NCI-H1930 (cell line): ENCODE data around the gene CRTC3.
A peak's percentile ranks its signal among the peaks of the same experiment; 100 is the strongest.
"Not testable (repeated sequence)": the region's sequence is repeated elsewhere in the genome, so short reads cannot be mapped to it uniquely, and the experiment has no call there.

ENCODE experiments used
- DNase-seq, 2 experiments: peaks; one replicate each; lab custom pipeline; 2025; lab: John Stamatoyannopoulos, UW

Gene CRTC3

DNA sequence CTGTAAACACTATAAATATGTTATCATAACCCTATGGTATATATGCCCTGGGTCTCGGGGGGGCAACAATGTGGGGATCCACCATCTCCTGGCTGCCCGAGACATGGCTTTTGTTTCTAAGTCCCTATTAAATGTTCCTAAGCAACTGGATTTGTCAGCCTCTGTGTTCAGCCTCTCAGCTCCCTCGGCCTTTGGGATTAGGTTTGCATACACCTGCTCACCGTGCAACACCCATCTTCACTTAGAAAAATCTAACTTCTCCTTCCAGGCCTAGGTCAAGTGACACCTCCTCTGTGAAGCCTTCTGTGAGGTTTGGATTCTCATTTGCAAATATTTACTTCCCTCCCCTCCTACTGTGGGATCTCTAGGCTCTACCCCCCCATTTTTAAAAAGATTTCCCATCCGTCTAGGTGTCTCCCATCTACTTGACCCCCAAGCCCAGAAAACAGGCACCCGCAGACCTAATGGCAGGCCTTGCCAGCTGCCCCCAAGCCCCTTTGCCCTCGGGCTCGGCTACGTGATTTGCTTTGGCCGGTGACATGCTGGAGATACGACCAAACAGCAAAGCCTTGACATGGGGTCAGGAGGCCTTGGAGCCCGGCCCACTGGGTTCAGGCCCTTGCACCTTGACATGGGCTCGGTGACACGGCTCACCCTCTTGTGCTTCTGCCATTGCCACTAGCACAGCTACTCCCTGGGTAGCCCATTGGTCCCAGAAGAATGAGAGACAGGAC lies 121.4 kb downstream of the CRTC3 start:
- DNase-seq, result no peak

GRCh38 chr15:90654233-90655136 lies 124.8 kb downstream of the CRTC3 start:
- DNase-seq, result no peak

DNA sequence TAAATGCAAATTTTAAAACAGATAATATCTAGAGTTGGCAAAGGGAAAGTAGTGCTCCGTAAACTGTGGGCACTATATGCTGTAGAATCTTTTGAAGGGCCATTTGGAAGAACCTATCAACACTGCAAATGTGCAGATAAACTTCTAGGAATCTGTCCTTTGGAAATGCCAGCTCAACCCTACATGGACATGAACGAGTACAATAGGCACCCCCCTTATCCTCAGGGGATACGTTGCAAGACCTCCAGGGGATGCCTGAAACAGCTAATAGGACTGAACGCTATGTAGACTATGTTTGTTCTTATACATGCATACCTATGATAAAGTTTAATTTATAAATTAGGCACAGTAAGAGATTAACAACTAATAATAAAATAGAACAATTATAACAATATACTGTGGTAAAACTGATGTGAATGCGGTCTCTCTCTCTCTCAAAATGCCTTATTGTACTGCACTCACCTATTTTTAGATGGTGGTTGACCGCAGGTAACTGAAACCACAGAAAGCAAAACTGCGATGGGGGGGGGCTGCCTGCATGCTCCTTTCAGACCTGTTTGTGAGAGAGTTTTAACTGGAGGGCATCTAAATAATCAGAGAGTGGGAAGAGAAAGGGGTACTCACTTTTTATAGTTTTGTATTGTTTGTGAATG lies 127.9 kb downstream of the CRTC3 start:
- DNase-seq, result not testable (repeated sequence)

GRCh38 chr15:90659481-90659880 lies 129.8 kb downstream of the CRTC3 start:
- no peak for DNase-seq

DNA sequence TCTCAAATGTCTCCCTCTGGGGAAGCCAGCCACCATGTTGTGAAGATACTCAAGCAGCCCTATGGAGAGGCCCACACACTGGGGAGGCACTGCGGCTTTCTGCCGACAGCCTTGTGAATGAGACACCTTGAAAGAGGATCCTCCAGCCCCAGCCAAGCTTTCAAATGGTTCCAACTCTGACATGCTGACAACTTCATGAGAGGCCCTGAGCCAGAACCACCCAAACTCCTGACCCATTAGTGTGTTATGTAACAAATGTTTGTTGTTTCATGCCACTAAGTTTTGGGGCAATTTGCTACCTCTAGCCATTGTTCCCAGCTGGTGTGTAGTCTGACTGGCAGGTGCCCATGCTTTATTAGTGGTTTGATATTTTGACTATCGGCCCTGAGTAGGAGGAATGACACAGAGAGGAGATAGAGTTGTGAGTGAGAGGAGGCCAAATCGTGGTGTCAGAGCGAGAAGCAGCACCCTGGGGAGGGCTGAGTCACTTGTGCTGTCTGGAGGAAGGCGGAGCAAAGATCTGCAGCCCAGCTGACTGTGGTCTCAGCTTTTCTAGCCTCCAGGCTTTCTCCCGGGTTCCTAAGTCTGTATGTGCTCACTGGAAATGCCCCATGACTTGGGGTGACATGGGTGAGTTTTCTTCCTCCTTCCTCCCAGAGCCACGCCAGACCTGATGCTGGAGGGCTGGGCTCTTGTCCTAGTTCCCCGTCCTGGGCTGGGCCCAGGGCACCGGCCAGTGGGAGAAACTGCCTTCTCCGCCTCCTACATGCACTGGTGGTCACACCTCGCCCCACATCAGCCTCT lies 130.7 kb downstream of the CRTC3 start:
- no peak for DNase-seq

GRCh38 chr15:90660999-90661330 lies 131.2 kb downstream of the CRTC3 start:
- not testable (repeated sequence) for DNase-seq

GRCh38 chr15:90664081-90664461 lies 134.3 kb downstream of the CRTC3 start:
- DNase-seq, result not testable (repeated sequence)

- DNase-seq, result peak in 1 of 2 experiments; percentile 2
Measured at GRCh38 chr15:90664650-90665287, 135.0 kb downstream of the CRTC3 start.

DNA sequence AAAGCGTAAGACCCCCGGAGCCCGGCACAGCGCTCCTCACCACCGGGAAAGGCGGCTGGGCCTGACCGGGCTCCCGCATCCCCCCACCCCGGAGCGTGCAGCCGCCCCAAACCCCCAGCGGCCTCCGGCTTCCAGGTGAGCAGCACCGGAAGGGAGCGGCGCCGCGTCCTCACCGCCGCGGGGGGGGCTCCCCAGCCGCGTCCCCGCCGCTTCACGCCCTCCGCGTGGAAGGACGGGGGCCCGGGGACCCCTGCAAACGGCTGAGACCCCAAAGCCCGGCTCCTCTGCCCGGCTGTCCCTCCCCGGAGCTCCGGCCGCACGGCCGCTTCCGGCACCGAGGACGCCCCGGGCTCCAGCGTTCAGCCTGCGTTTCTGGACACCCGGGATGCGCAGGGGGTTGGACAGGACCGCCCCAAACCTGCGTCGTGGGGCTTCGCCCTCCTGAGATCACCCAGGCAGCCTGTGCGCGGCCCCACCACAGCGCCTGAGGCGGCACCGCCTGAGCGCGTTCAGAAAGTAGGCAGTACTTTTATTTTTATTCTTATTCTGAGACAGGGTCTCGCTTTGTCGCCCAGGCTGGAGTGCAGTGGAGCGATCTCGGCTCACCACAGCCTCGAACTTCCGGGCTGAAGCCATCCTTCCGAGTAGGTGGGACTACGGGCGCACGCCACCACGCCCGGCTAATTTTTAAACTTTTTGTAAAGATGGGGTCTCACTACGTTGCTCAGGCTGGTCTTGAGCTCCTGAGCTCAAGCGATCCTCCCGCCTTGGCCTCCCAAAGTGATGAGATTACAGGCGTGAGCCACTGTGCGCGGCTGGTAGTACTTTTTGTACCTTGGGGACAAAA lies 135.8 kb downstream of the CRTC3 start:
- peak in 1 of 2 experiments; percentile 16 for DNase-seq

GRCh38 chr15:90666135-90666909 lies 136.6 kb downstream of the CRTC3 start:
- no peak for DNase-seq

- DNase-seq, result no peak
Measured at GRCh38 chr15:90667073-90667754, 137.5 kb downstream of the CRTC3 start.

- DNase-seq, result not testable (repeated sequence)
Measured at GRCh38 chr15:90667755-90668345, 138.1 kb downstream of the CRTC3 start.

GRCh38 chr15:90670631-90671030 lies 140.9 kb downstream of the CRTC3 start:
- not testable (repeated sequence) for DNase-seq

GRCh38 chr15:90671216-90671615 lies 141.5 kb downstream of the CRTC3 start:
- no peak for DNase-seq

- DNase-seq, result not testable (repeated sequence)
Measured at GRCh38 chr15:90673357-90673756, 143.6 kb downstream of the CRTC3 start.

GRCh38 chr15:90674476-90674875 lies 144.8 kb downstream of the CRTC3 start:
- DNase-seq, result no peak

- no peak for DNase-seq
Measured at GRCh38 chr15:90675464-90675863, 145.7 kb downstream of the CRTC3 start.
